Lower leg skin (tissue), 3 donors: ENCODE measurements around the gene TEX54.

Source experiments
- CTCF ChIP-seq, 3 donors: fragments of 450-650 bp; IDR thresholded peaks; one replicate each; pipeline ENCODE4 v1.5.1; 2016; ENCODE audit warnings: antibody characterized with exemption in 3 of 3, mild to moderate bottlenecking in 3 of 3, moderate library complexity in 2 of 3
- POLR2A ChIP-seq, 2 donors: fragments of 450-650 bp; IDR thresholded peaks; one replicate each; pipeline ENCODE4 v1.6.1; 2016 to 2017; ENCODE audit warnings: antibody characterized with exemption in 2 of 2, mild to moderate bottlenecking in 1 of 2, moderate library complexity in 1 of 2

DNA sequence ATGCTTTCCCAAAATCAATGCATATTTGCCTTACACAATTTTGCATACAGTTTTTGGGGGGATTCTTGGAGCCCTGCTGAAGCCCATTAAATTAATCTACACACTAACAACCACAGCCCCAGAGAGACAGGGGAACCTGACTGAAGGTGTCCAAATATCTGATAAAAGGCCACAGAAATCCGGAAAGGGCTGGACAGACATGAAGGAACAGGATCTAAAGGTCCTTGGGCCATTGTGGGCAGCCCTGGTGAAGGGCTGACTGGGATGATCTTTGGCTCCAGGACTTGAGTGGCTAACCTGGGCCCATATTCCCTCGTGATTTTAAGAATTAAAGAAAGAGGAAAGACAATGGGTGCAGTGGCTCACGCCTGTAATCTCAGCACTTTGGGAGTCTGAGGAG is 13.5 kb upstream of the TEX54 start:
- TF ChIP-seq CTCF (IDR thresholded peaks at IDR 0.05) (no peak), POLR2A (IDR thresholded peaks at IDR 0.05) (no peak)
